Smooth muscle cell (in vitro differentiated cells): ENCODE data around the gene PLAU. TPM values are rescaled to one million over a fixed set of nuclear protein-coding genes. Genes with fewer than 3 reads are reported as not detected.
A peak's percentile ranks its signal among the peaks of the same experiment; 100 is the strongest.
"Not testable (repeated sequence)": the region's sequence is repeated elsewhere in the genome, so short reads cannot be mapped to it uniquely, and the experiment has no call there.

Source experiments
- DNase-seq: peaks from one replicate; lab custom pipeline; 2025; ENCODE audit not compliant: unreplicated experiment; lab: John Stamatoyannopoulos, UW
- H2AFZ ChIP-seq: fragments of 200-600 bp; sonication (generic); 2 replicates; pipeline ENCODE4 v1.6.0; 2016; ENCODE audit warnings: antibody characterized with exemption, low read depth, mild to moderate bottlenecking
- H3F3A ChIP-seq: fragments of 200-600 bp; sonication (generic); 2 replicates; pipeline ENCODE4 v1.6.0; 2017; ENCODE audit warnings: antibody characterized with exemption, low read depth
- H3K27ac ChIP-seq: fragments of 200-600 bp; sonication (generic); 2 replicates; pipeline ENCODE4 v1.5.1; 2016; ENCODE audit warnings: low read depth, mild to moderate bottlenecking
- H3K27me3 ChIP-seq: fragments of 200-600 bp; sonication (generic); 2 replicates; pipeline ENCODE4 v1.6.1; 2016; ENCODE audit warnings: low read depth, mild to moderate bottlenecking
- H3K36me3 ChIP-seq: fragments of 200-600 bp; sonication (generic); 2 replicates; pipeline ENCODE4 v1.5.1; 2016; ENCODE audit warnings: low read depth
- H3K4me1 ChIP-seq: fragments of 200-600 bp; sonication (generic); 2 replicates; pipeline ENCODE4 v1.5.1; 2016; ENCODE audit warnings: low read depth
- H3K4me2 ChIP-seq: fragments of 200-600 bp; sonication (generic); 2 replicates; pipeline ENCODE4 v1.6.0; 2016; ENCODE audit warnings: mild to moderate bottlenecking
- H3K4me3 ChIP-seq: fragments of 200-600 bp; sonication (generic); 2 replicates; pipeline ENCODE4 v1.5.1; 2016; ENCODE audit warnings: mild to moderate bottlenecking
- H3K79me2 ChIP-seq: fragments of 200-600 bp; sonication (generic); 2 replicates; pipeline ENCODE4 v1.6.0; 2016; ENCODE audit warnings: low read depth, mild to moderate bottlenecking
- H3K9ac ChIP-seq: fragments of 200-600 bp; sonication (generic); 2 replicates; pipeline ENCODE4 v1.6.0; 2016; ENCODE audit warnings: low read depth
- H3K9me3 ChIP-seq: fragments of 200-600 bp; sonication (generic); replicated peaks from 2 replicates; pipeline ENCODE4 v1.5.1; 2016; ENCODE audit warnings: low read depth
- H4K20me1 ChIP-seq: fragments of 200-600 bp; sonication (generic); 2 replicates; pipeline ENCODE4 v1.6.0; 2016; ENCODE audit warnings: low read depth
- CTCF ChIP-seq: fragments of 200-600 bp; sonication (generic); IDR thresholded peaks from 2 replicates; pipeline ENCODE4 v1.5.1; 2017; ENCODE audit warnings: borderline replicate concordance, mild to moderate bottlenecking, antibody characterized with exemption; ENCODE audit not compliant: insufficient read depth, poor library complexity, severe bottlenecking
- WGBS: methylation state at CpG from one replicate; pipeline ENCODE4 v1.1.7; 2016; ENCODE audit warnings: low lambda C conversion rate; 5-methylcytosine and 5-hydroxymethylcytosine counted together
- polyA plus RNA-seq: library from polyadenylated mRNA; unstranded; fragments of >200 nt; fragmentation: Nextera tagmentation; extraction: Ambion mirVana; gene quantifications from 2 replicates; pipeline ENCODE4 v1.2.1, GENCODE V29; 2016
- total RNA-seq: library from RNA; depleted of rRNA; stranded (reverse); fragments of >200 nt; gene quantifications from 2 replicates; pipeline ENCODE4 v1.2.3, GENCODE V29; 2014

Gene PLAU
- total and polyA plus RNA-seq, 2 experiments from 2014 or later, result 9.2 to 10.7 TPM

GRCh38 chr10:73956476-73957359, 45.8 kb downstream of the PLAU start:
- WGBS, result 30% methylated on average over 9 of the region's 9 CpGs
- Histone ChIP-seq H2AFZ (no peak overlapping the region), H3F3A (peaks cover 31% of the 10 kb centered on the region), H3K9ac (no peak overlapping the region), H3K79me2 (no peaks in the 10 kb centered on the region), H3K9me3 (no peaks in the 10 kb centered on the region), H3K27ac (peak overlapping the region; percentile 44), H3K4me2 (peak overlapping the region; percentile 35), H4K20me1 (no peaks in the 10 kb centered on the region), H3K36me3 (no peaks in the 10 kb centered on the region), H3K4me3 (no peak overlapping the region), H3K27me3 (no peaks in the 10 kb centered on the region), H3K4me1 (peaks cover 7% of the 10 kb centered on the region)
- DNase-seq, result no peak
- TF ChIP-seq CTCF, result no peak

GRCh38 chr10:73959484-73960243, 48.7 kb downstream of the PLAU start:
- WGBS, result 28% methylated on average over 6 of the region's 6 CpGs
- peak overlapping the region; percentile 33 for H3K4me2 ChIP-seq

GRCh38 chr10:73962386-73962785, 51.5 kb downstream of the PLAU start:
- WGBS, result 98% methylated on average over 2 of the region's 2 CpGs
- H4K20me1 ChIP-seq, result no peaks in the 10 kb centered on the region
- H3K27me3 ChIP-seq, result no peaks in the 10 kb centered on the region
- H3K4me1 ChIP-seq, result peaks cover 15% of the 10 kb centered on the region
- TF ChIP-seq CTCF, result no peak
- no peak overlapping the region for H2AFZ ChIP-seq
- H3K9ac ChIP-seq, result no peak overlapping the region
- no peak overlapping the region for H3K4me3 ChIP-seq
- H3K79me2 ChIP-seq, result no peaks in the 10 kb centered on the region
- H3K9me3 ChIP-seq, result no peaks in the 10 kb centered on the region
- H3F3A ChIP-seq, result peaks cover 38% of the 10 kb centered on the region
- no peaks in the 10 kb centered on the region for H3K36me3 ChIP-seq
- no peak overlapping the region for H3K27ac ChIP-seq
- no peak overlapping the region for H3K4me2 ChIP-seq
- DNase-seq, result no peak

More at GRCh38 chr10:73959484-73960243, 48.7 kb downstream of the PLAU start:
- Histone ChIP-seq H3K79me2 (no peaks in the 10 kb centered on the region), H3K9me3 (no peaks in the 10 kb centered on the region), H2AFZ (no peak overlapping the region), H3K4me3 (no peak overlapping the region), H3K9ac (no peak overlapping the region), H3K36me3 (no peaks in the 10 kb centered on the region), H3F3A (peaks cover 31% of the 10 kb centered on the region), H3K4me1 (peaks cover 7% of the 10 kb centered on the region), H3K27ac (peak overlapping the region; percentile 50), H4K20me1 (no peaks in the 10 kb centered on the region), H3K27me3 (no peaks in the 10 kb centered on the region)
- DNase-seq, result no peak
- no peak for TF ChIP-seq CTCF

- H3F3A ChIP-seq, result peaks cover 31% of the 10 kb centered on the region
- H3K4me2 ChIP-seq, H3K27ac ChIP-seq, H3K4me3 ChIP-seq, H3K79me2 ChIP-seq, H3K27me3 ChIP-seq, H3K36me3 ChIP-seq, H4K20me1 ChIP-seq, H2AFZ ChIP-seq, H3K9me3 ChIP-seq, DNase-seq, H3K9ac ChIP-seq: not testable (repeated sequence)
- WGBS, result 94% methylated on average over 12 of the region's 12 CpGs
- peaks cover 26% of the 10 kb centered on the region for H3K4me1 ChIP-seq
These were observed 52.6 kb downstream of the PLAU start for GRCh38 chr10:73963533-73963932.
